ENCODE results near the gene RPS6KA2. TPM values are rescaled to one million over a fixed set of nuclear protein-coding genes. Genes with fewer than 3 reads are reported as not detected.

Gene RPS6KA2
- total RNA-seq, 1 experiment from 2014 or later, result 12.3 TPM

DNA sequence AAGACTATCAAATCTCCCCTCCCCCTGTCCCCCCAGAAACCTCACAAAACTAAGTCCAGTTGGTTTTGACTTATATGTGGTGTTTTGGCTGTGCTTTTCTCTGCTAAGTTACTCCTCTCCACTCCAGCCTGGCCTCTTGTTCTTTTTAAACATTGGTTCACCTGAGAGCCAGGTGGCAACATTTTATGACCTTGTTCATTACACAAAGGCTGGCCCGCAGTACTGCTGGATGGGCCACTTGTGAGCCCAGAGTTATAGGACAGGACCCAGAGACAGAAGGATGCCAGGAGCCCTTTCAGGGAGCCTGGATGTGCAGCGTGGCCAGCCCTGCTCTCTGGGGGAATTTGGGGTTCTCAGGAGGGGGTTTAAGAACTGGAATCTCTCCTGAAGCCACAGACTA, 130.6 kb downstream of the RPS6KA2 start:
- Histone ChIP-seq H3K4me2 (ENCODE audit: insufficient read depth, insufficient read length, low read length) (no peak overlapping the region), H2BK12ac (ENCODE audit: insufficient read length, low read depth, low read length) (no peak overlapping the region), H3K79me2 (ENCODE audit: insufficient read depth, low read length) (no peaks in the 10 kb centered on the region), H3K9me3 (ENCODE audit: control insufficient read depth, low read depth, low read length) (no peaks in the 10 kb centered on the region), H3K4me1 (ENCODE audit: insufficient read depth, low read length) (no peaks in the 10 kb centered on the region), H3K27me3 (ENCODE audit: insufficient read depth, low read length) (no peaks in the 10 kb centered on the region), H3K27ac (ENCODE audit: insufficient read length, low read depth, low read length) (no peak overlapping the region), H3K79me1 (ENCODE audit: insufficient read depth, low read depth, low read length, poor library complexity, severe bottlenecking) (no peaks in the 10 kb centered on the region), H3K4ac (ENCODE audit: low read depth, low read length) (no peak overlapping the region), H2BK15ac (ENCODE audit: low read depth, low read length) (no peak overlapping the region), H3K56ac (ENCODE audit: insufficient read length, low read depth, low read length) (no peak overlapping the region), H2BK5ac (ENCODE audit: insufficient read length, low read length) (no peak overlapping the region), H4K8ac (replicated peaks; ENCODE audit: insufficient read length, low read depth, low read length) (no peak overlapping the region), H3K18ac (ENCODE audit: insufficient read length, low read depth, low read length) (no peak overlapping the region), H3K23ac (ENCODE audit: insufficient read length, low read depth, low read length) (no peak overlapping the region), H4K5ac (ENCODE audit: insufficient read length, low read depth, low read length) (no peak overlapping the region), H2BK20ac (ENCODE audit: low read depth, low read length, poor library complexity, severe bottlenecking) (no peak overlapping the region), H3K23me2 (ENCODE audit: insufficient read length, low read depth, low read length, poor library complexity, severe bottlenecking) (no peaks in the 10 kb centered on the region), H3K9ac (ENCODE audit: extremely low read depth, insufficient read length, low read length) (no peak overlapping the region), H4K91ac (ENCODE audit: insufficient read length, low read depth, low read length) (no peak overlapping the region), H2AK5ac (ENCODE audit: insufficient read length, low read length) (no peak overlapping the region), H3T11ph (ENCODE audit: low read length) (no peak overlapping the region), H3K14ac (ENCODE audit: insufficient read depth, low read length) (no peak overlapping the region), H2AFZ (ENCODE audit: low read length) (no peak overlapping the region), H4K20me1 (ENCODE audit: control insufficient read depth, insufficient read depth, insufficient read length) (no peaks in the 10 kb centered on the region), H2BK120ac (ENCODE audit: low read depth, low read length, poor library complexity, severe bottlenecking) (no peak overlapping the region)
- Mint-ChIP-seq H3K4me1 (no peaks in the 10 kb centered on the region), H3K27me3 (ENCODE audit: low read depth) (no peaks in the 10 kb centered on the region; the same call in 1 of the 2 replicates), H3K4me3 (no peak overlapping the region), H3K36me3 (ENCODE audit: insufficient read depth in 1 of 3, low read depth in 3 of 3) (peaks cover 11 to 20% (median 12%) of the 10 kb centered on the region in 3 experiments; a peak in 6 of 7 replicates), H3K27ac (no peak overlapping the region), H3K9me3 (no peaks in the 10 kb centered on the region)
- TF ChIP-seq, protein P1, sequence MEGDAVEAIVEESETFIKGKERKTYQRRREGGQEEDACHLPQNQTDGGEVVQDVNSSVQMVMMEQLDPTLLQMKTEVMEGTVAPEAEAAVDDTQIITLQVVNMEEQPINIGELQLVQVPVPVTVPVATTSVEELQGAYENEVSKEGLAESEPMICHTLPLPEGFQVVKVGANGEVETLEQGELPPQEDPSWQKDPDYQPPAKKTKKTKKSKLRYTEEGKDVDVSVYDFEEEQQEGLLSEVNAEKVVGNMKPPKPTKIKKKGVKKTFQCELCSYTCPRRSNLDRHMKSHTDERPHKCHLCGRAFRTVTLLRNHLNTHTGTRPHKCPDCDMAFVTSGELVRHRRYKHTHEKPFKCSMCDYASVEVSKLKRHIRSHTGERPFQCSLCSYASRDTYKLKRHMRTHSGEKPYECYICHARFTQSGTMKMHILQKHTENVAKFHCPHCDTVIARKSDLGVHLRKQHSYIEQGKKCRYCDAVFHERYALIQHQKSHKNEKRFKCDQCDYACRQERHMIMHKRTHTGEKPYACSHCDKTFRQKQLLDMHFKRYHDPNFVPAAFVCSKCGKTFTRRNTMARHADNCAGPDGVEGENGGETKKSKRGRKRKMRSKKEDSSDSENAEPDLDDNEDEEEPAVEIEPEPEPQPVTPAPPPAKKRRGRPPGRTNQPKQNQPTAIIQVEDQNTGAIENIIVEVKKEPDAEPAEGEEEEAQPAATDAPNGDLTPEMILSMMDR (conservative IDR thresholded peaks at IDR 0.05), result no peak
- no peak for DNase-seq
- WGBS (ENCODE audit: extremely low coverage, insufficient read length, low lambda C conversion rate), result no CpG with 5 or more reads among the region's 2 CpGs
